AG10803 (cell line): ENCODE results near the gene FNDC3B.

Source experiments
- DNase-seq: peaks from one replicate; pipeline ENCODE4 v3.0.0; 2010; ENCODE audit warnings: low read depth
- H3K4me3 ChIP-seq: 2 replicates; pipeline ENCODE4 v1.5.1; 2011; ENCODE audit warnings: mild to moderate bottlenecking, low read length, control low read depth
- CTCF ChIP-seq: conservative IDR thresholded peaks from 2 replicates; pipeline ENCODE4 v1.5.1; 2011; ENCODE audit warnings: mild to moderate bottlenecking, low read length, control low read depth, inconsistent platforms

Gene FNDC3B

GRCh38 chr3:172384836-172385235 is 345.5 kb downstream of the FNDC3B start:
- no peak for TF ChIP-seq CTCF
- H3K4me3 ChIP-seq = no peak overlapping the region
- no peak for DNase-seq

- no peak overlapping the region for H3K4me3 ChIP-seq
- no peak for DNase-seq
- TF ChIP-seq CTCF = no peak
These were observed 348.4 kb downstream of the FNDC3B start for GRCh38 chr3:172387728-172388127.

- no peak overlapping the region for H3K4me3 ChIP-seq
- no peak for TF ChIP-seq CTCF
- DNase-seq = no peak
These were observed 349.2 kb downstream of the FNDC3B start for GRCh38 chr3:172388412-172389078.

- H3K4me3 ChIP-seq = no peak overlapping the region
- DNase-seq = no peak
- no peak for TF ChIP-seq CTCF
These were observed 351.4 kb downstream of the FNDC3B start for GRCh38 chr3:172390792-172391191.

GRCh38 chr3:172391592-172392302 is 352.4 kb downstream of the FNDC3B start:
- no peak overlapping the region for H3K4me3 ChIP-seq
- TF ChIP-seq CTCF = no peak
- peak; percentile 57 for DNase-seq

- no peak for DNase-seq
- no peak overlapping the region for H3K4me3 ChIP-seq
- no peak for TF ChIP-seq CTCF
These were observed 355.3 kb downstream of the FNDC3B start for GRCh38 chr3:172394692-172395091.

GRCh38 chr3:172396400-172396799 is 357.0 kb downstream of the FNDC3B start:
- DNase-seq = no peak
- TF ChIP-seq CTCF = no peak
- H3K4me3 ChIP-seq = no peak overlapping the region
